Activated CD4-positive, alpha-beta T cell treated with anti-CD3 and anti-CD28 coated beads, Interleukin-2, amount 50 U/mL, for 1 hour (primary cell): ENCODE results near the gene DIPK1B.

Source experiments
- DNase-seq: peaks from one replicate; pipeline ENCODE4 v3.0.0-alpha.2; 2020

DIPK1B gene

DNA sequence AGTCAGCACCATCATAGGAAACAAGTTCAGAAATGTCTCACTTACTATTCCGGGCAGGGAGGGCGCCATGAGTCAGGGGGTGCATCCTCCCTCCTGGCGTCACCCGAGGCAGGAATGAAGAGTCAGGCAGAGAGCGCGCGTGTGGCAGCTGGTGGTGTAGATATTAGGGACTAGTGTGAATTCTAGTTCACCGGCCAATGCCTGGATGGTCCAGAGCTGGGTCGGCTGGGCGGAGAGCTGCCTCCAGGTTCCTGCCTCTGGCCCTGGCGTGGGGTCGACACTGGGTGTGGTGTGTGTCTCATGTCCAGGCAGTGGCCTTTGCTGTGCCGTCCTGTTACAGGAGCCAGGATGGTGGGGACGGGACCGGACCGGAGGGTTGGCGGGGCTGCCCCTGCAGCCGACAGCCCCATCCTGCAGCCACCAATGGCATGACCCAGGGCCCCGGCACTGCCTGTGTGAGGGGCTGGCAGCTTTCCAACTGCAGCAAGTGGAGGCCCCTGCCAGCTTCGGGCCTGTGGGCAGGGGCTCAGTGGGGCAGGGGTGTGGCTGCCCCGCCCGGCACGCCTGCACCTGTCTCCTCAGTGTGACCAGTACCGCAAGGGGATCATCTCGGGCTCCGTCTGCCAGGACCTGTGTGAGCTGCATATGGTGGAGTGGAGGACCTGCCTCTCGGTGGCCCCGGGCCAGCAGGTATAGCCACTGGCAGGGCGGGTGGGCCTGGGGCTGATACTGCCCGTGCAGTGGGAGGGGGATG is 9.1 kb downstream of the DIPK1B start:
- DNase-seq, result no peak

DNA sequence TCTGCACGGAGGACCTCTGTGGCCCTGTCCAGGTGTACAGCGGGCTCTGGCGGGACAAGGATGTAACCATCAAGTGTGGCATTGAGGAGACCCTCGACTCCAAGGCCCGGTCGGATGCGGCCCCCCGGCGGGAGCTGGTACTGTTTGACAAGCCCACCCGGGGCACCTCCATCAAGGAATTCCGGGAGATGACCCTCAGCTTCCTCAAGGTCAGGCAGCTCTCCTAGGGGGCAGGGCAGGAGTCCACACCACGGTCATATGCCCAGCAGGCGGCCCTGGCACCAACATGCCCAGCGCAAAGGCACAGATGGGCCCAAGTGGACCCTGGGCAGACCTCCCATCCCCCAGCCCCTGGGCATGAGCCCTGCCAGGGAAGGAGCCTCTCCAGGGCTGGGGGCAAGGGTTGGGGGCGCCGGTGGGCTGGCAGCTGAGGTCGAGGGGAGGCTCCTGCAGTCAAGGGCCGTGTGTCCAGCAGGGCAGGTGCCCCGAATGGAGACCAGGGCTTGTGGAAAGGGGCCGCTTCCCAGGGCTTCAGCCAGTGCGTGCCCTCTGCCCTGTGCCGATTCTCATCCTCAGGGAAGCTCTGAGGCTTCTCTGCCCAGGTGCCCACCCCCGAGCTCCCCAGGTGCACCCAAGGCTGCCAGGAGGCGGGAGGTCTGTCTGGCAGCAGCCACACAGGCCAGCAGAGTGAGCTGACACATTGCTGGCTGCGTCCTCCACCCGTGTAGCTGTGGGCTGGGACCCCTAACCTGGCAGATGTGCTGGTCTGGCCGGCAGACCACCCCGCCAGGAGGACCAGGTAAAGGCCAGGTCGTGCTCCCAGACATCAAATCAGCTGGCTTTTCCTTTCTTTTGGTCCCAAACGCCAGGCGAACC is 10.0 kb downstream of the DIPK1B start:
- DNase-seq, result no peak

DNA sequence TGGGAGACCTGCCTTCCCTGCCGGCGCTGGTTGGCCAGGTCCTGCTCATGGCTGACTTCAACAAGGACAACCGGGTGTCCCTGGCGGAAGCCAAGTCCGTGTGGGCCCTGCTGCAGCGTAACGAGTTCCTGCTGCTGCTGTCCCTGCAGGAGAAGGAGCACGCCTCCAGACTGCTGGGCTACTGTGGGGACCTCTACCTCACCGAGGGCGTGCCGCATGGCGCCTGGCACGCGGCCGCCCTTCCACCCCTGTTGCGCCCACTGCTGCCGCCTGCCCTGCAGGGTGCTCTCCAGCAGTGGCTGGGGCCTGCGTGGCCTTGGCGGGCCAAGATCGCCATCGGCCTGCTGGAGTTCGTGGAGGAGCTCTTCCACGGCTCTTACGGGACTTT is 10.6 kb downstream of the DIPK1B start:
- DNase-seq, result no peak

DNA sequence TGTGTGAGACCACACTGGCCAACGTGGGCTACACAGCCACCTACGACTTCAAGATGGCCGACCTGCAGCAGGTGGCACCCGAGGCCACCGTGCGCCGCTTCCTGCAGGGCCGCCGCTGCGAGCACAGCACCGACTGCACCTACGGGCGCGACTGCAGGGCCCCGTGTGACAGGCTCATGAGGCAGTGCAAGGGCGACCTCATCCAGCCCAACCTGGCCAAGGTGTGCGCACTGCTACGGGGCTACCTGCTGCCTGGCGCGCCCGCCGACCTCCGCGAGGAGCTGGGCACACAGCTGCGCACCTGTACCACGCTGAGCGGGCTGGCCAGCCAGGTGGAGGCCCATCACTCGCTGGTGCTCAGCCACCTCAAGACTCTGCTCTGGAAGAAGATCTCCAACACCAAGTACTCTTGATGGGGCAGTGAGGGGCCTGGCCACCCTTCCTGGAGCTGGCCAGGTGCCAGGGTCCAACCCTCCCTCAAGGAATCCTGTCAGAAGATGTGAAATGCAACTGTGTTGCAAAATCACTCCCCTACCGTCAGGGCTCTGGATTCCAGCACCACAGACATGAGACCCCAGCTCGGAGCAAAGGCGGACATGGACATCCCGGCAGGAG is 11.1 kb downstream of the DIPK1B start:
- no peak for DNase-seq

DNA sequence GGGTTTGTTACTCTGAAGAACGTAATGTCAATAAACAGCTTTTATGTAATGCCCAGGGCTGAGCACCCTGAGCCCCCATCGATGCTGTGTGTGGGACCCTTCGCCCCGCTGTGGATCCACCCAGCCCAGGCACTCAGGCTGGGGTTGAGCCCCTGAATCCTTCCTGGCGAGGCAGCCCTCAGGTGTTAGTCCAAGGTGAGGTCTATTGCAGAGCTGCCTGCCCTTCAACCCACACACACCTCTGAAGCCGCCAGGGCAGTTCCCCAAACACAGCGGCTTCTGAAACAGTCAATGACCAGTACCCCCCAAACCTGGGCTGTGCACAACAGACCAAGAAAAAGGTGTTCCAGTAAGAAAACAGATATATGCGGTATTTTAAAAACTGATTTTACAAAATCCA is 11.6 kb downstream of the DIPK1B start:
- DNase-seq, result no peak

DNA sequence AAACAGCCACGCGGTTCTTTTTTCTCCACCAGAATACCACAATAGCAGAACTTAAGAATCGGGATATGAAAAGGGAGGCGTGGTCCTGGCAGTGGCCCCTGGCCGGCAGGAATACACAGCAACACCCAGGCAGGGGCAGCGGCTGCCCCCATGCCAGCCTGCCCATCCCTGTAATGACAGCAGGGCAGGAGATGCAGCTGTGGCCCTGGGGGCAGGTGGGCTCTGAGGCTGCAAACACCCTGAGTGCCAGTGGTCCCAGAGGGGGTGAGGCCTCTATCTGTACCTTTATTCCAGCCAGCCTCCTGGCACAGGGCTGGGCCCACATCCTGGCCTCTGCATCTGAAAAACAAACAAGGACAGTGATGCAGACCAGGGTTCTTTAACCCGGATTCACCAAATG is 12.4 kb downstream of the DIPK1B start:
- no peak for DNase-seq

DNA sequence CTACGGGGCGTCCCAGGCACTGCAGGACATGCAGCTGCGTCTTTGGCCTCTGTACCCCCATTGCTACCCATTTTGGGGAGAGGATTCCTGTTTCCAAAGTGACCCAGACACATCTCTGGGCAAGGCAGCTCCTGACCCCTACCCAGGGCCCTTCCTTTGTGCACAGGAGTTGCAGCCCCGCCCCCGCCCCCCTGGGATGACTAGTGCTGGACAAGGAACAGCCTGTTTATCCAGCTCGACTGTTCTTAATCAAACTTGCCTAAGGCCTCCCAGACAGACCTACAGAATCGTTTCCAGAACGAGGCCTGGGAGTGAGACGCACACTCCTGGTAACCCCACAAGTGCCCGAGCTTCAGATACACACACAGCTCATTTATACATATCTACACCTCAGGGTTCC is 13.2 kb downstream of the DIPK1B start:
- DNase-seq, result no peak

DNA sequence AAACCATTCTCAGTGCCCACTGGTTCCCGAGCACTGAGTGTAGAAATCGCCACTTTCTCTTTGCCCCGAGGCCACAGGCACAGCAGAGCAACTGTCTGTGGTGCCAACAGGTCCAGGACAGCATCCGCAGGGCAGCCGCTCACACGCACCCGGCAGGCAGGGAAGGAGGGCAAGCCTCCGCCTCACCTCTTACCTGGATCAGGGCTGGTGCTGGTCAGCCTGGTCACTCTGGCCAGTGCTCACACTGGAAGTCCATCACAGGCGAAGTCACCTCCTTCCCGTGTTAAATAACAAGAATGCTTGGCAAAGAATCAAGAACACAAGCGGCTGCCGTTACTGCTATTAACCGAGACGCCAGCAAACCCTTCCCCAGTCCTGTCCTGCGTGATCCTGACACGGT is 13.7 kb downstream of the DIPK1B start:
- no peak for DNase-seq

DNA sequence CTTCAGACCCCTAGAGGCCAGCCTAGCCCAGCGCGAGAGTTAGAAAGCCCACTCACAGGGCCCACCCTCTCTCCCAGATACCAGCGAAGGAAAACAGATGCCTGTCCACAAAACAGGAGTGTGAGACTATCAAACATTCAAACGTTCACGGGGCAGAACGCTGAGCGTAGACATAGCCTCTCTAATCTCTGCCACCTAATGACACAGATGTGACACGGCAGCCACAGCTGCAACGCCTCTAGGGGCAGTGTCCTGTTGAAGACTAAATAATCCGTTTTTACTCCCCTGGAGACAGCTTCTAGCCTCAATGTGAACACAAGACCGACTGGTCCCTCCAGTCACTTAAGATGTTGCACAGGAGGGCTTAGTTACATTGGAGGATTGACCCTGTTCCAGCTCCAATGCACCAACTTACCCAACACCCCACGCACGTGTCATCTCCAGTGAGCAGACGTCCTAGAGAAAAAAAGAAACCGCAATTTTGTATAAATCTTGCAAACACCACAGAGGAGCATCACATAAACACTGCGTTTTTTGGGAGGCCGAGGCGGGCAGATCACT is 14.3 kb downstream of the DIPK1B start:
- DNase-seq, result peak; percentile 52

DNA sequence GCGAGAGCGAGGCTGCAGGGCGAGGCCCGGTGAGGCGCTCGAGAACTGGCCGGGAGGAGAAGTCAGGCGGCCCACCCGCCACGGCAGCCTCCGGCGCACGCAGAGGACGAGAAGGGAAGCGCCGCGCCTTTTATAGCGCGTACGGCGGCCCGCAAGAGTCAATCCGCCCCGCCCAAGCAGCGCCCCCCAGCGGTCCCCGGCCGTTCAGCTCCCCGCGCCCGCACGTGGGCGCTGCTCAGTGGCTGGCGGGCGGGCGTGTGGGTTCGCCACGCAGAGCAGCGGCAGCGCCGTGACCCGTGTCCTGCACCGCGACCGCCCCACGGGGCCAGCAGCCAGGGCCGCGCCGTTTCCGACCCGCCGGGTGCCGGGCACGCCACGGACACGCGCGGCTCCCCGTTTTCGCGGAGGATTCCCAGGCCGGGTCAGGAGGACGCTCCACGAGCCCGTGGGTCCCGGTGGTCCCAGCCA is 15.7 kb downstream of the DIPK1B start:
- DNase-seq, result peak; percentile 93

DNA sequence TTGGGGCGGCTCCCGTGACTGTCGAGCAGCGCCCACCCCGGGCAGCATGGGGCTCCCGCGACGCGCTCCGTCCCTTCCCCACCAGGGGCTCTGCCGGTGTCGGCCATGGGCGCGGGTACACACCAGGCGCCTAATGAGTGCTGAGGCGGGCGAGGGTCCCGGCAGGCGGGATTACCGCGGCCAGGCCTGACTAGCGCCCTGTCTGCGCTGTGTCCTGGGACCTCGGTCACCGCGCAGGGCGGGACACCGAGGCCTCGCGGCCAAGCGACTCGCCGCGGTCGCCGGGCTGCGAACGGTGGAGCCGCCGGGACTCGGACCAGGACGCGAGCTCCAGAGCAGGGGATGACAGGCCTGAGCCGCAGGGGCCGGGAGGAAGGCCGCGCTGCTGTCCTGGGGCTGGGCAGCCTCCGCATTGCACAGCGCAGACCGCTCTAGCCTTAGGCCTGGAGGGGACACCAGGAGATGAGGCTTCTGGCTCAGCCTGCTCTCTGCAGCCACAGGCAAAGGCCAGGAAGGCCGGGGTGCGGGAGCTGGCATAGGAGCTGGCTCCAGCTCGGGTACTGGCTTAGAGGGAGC is 16.3 kb downstream of the DIPK1B start:
- no peak for DNase-seq

DNA sequence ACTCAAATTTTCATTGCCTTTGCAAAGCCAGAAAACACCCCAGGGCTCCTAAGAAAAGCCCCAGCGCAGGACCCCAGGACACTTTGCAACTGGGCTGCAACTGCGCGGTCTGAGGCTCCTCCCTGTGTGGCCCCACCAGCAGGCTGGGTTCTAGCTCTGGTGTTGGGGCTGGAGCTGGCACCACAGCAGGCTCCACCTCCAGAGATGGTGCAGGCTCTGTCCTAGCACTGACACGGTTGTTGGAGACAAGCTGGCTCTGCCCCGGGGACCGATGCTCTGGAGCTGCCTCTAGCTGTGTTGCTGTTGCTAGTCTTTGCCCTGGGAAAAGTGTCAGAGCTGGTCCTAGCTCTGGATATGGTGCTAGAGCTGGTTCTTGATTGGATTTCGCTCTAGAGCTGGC is 16.8 kb downstream of the DIPK1B start:
- DNase-seq, result no peak

DNA sequence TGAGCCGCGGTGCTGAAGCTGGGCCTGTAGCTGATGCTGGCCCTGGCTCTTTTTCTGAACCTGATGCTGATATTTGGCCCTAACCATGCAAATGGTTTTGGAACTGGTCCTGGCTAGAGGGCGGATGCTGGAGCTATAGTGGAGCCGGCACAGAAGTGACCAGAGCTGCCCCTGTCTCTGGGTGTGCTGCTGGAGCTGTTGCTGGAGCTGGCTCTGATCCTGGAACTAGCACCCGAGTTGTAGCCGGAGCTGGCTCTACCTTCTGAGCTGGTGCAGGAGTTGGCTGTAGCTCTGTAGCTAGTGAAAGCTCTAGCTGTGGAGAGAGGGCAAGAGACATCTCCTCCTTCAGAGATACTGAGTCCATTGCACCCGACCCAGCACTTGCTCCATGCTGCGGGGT is 17.6 kb downstream of the DIPK1B start:
- DNase-seq, result no peak

DNA sequence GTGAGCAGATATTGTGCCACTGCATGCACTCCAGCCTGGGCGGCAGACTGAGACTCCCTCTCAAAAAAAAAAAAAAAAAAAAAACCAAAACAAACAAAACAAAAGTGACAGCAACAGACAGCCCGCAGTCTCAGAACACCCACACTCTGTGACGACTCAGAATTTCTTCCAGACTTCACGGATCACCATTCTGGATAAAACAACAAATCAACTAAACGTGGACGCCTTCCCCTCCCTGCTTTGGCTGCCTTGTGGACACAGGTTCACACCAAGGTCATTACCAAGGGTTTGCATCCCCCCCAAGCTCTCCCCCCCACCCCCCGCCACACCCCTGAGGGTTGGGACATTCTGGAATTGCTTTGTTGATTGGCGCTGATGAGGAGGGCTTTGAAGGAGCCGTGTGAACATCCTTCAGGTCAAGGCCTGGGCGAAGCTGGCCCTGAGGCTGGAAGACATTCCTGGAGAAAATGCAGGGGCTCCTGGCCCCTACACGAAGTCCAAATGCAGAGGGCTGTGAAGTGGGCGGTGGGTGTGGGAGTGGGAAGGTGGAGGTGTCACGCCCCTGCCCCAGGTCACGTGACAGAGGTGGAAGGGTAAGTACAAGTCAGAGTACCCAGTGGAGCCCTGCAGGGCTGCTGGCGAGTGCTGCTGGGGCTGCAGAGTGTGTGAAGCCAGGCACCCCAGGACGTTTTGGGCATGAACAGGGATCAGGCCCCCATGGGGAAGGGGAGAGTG is 20.2 kb downstream of the DIPK1B start:
- DNase-seq, result no peak

DNA sequence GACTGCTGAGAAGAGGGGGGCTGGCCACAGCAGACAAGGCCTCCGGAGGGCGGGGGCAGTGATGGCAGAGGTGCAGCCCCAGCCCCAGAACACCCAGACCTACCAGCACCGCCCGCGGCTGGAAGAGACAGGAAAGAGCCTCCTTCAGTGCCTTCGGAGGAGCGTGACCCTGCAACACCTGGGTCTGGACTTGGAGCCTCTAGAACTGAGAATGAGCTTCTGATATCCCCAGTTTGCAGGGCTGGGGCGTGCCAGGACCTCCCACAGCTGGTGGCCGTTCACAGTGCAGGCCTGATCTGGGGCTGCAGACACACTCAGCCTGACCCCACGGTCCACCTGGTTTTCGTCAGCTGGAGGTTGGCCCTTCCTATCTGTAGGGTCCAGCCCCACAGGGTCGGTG is 21.2 kb downstream of the DIPK1B start:
- no peak for DNase-seq

DNA sequence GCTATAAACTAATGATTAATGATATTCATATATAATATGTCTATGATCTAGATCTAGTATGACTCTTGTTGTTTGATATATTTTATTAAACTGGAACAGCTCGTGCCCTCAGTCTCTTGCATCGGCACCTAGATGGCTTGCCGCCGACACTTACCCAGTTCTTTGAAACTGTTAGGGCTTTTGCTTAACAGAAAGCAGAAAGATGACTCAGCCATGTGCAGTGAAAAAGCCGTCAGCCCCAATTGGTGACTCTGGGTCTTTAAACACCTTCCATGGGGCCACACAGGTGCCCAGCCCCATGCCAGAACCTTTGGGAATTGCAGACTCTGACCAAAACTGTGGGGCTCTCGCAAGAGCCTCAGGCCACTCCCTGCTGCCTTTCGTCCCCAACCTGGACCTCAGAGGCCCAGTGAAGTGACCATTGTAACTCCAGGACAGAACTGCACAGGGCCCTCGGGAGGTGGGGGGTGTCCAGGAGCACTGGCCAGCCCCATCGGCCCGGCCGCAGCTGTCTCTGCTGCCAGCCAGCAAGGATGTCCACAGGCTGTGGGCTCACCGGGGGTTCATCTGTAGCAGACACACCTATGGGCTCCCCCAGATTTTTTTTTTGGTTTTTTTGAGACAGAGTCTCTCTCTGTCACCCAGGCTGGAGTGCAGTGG is 22.6 kb downstream of the DIPK1B start:
- no peak for DNase-seq

DNA sequence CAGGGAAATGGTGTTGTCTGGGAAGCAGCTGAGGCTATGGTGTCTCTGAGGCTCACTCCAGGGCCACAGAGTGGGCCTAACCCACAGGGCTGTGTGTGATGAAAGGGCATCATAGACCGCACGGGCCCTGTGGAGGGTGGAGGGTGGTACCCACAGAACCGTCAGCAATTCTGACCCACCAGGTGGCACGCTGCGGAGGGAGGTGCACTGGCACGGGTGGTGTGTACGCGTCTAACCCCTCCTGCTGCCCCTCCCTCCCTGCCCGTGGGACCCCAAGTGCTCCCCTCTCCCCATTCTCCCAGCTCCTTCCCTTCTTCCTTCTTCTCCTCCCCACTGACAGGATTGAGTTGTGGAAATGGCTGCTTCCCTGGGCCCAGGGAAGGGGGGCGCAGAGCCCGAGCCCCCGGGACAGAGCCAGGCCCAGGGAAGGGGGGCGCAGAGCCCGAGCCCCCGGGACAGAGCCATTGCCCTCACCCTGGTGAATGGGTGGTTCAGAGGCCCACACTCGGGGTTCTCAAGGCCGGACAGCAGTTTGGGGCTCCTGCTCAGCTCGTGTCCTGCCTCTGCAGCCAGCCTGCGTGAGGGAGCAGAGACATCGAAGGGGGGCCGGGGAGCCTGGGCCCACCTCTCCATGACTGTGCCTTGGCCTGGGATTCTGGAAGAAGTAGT is 23.6 kb downstream of the DIPK1B start:
- no peak for DNase-seq

DNA sequence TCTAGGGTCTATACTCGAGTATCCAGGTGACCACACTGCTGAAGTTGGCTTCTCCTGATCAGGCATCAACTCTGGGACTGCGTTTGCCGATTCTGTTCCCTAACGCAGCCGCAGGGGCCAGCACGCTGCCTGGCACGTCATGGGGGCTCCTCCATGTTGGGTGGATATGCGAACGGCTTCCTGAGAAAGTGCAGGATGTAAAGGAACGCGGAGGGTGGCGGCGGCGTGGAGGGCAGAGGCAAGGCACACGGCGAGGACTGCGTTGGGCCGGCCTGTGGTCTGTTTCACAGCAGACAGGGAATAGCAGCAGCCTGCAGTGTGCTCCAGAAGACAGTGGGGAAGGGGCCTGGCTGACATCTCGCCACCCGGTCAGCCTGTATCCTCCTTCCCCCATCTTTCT is 26.6 kb downstream of the DIPK1B start:
- no peak for DNase-seq

DNA sequence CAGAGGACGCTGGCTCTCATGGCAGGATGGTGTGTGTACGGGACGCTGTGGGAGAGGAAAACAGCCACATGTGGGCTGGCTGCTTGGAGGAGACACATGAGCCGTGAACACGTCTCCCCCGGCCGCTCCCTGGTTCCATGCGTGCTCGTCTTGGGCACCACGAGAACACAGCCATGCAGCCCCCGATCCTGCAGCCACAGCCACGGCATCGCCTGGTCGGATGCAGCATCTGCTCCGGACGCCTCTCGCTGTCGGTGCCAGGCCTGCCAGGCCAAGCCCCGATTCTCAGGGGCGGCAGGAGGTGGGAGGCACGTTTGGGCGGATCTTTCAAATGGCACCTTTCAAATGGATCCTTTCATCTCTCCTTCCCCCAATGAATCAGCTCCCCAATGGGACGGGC is 27.1 kb downstream of the DIPK1B start:
- DNase-seq, result no peak

DNA sequence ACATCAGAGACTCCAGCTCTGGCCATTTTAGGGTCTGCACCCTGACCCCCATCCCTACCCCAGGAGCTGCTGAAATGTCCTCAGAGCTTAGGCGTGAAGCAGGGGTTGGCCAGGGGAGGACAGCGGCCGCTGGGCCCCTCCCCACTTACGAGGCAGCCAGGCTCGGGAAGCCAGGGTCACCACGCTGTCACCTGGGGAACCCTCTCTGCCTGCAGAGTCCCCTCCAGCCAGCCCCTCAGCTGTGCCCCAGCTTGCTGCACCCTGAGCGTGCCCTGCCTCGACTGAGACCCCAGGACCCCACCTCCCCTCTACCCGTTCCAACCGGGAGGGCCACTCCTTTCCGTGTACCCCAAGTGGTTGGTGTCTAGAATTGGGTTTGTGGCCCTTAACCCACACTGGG is 27.7 kb downstream of the DIPK1B start:
- DNase-seq, result no peak

DNA sequence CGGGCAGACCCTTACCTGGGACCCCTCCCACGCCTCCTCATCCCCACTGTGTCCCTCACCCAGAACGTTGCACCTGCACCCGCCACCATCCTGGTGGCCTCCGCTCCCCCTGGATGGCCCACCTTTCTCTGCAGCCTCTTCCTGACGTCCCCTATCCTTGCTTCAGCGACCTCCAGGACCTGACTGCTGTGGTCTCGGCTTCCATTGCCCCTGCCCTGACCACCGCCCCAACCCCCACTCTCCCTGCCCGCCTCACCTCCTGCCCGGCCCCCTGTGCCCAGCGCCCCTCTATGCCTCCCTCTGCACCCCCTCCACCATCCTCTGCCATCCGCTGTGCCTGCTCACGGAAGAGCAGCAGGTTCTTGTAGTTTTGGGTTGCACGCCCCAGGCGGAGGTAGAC is 28.1 kb downstream of the DIPK1B start:
- DNase-seq, result no peak
